ENCODE data around the gene PTPN4. TPM values are rescaled to one million over a fixed set of nuclear protein-coding genes. Genes with fewer than 3 reads are reported as not detected.

The PTPN4 gene
- total and polyA plus RNA-seq, 7 donors: 1.8 to 42.9 (median 21.7) TPM

- Histone ChIP-seq H3K27ac (no peak overlapping the region), H3K36me3 (no peaks in the 10 kb centered on the region), H3K27me3 (no peaks in the 10 kb centered on the region), H3K4me1 (no peaks in the 10 kb centered on the region), H3K9me3 (no peaks in the 10 kb centered on the region), H3K4me3 (no peak overlapping the region)
- TF ChIP-seq, protein P1, sequence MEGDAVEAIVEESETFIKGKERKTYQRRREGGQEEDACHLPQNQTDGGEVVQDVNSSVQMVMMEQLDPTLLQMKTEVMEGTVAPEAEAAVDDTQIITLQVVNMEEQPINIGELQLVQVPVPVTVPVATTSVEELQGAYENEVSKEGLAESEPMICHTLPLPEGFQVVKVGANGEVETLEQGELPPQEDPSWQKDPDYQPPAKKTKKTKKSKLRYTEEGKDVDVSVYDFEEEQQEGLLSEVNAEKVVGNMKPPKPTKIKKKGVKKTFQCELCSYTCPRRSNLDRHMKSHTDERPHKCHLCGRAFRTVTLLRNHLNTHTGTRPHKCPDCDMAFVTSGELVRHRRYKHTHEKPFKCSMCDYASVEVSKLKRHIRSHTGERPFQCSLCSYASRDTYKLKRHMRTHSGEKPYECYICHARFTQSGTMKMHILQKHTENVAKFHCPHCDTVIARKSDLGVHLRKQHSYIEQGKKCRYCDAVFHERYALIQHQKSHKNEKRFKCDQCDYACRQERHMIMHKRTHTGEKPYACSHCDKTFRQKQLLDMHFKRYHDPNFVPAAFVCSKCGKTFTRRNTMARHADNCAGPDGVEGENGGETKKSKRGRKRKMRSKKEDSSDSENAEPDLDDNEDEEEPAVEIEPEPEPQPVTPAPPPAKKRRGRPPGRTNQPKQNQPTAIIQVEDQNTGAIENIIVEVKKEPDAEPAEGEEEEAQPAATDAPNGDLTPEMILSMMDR (IDR thresholded peaks at IDR 0.05): no peak
- 67 to 85% methylated on average over 3 of the region's 3 CpGs for WGBS, 2 donors
- DNase-seq: no peak
- intact Hi-C loops (cut with DNase I): no loop called here
Observed at GRCh38 chr2:120032297-120032696, 272.6 kb downstream of the PTPN4 start.

Other genes with a start within 250 kb of the PTPN4 start
- gene SCTR, start 235.4 kb upstream of the PTPN4 start, total RNA-seq: not detected
- gene SCTR, start 235.4 kb upstream of the PTPN4 start, polyA plus RNA-seq: under 1 TPM in 1 of 3 donors, not detected in 2; 0.16 TPM
- not detected for gene CFAP221, start 215.5 kb upstream of the PTPN4 start, total RNA-seq
- under 1 TPM in 1 of 3 donors, not detected in 2; 0.07 TPM for gene CFAP221, start 215.5 kb upstream of the PTPN4 start, polyA plus RNA-seq
- gene TMEM177, start 80.7 kb upstream of the PTPN4 start, total RNA-seq: 1 to 10 TPM; 5.8 to 8.2 (median 6.3) TPM
- 10 to 100 TPM in 2 of 3 donors, 1 to 10 TPM in 1; 8.4 to 17.9 (median 16.4) TPM for gene TMEM177, start 80.7 kb upstream of the PTPN4 start, polyA plus RNA-seq